Hepatocyte (in vitro differentiated cells): ENCODE measurements around the gene SZRD1.

ENCODE experiments used
- EZH2 ChIP-seq: fragments of 200-600 bp; sonication (generic); IDR thresholded peaks from 2 replicates; pipeline ENCODE4 v1.6.1; 2016; ENCODE audit warnings: antibody characterized with exemption, mild to moderate bottlenecking, borderline replicate concordance
- TF ChIP-seq, protein P1 (sequence below): fragments of 200-600 bp; sonication (generic); IDR thresholded peaks from 2 replicates; pipeline ENCODE4 v1.5.1; 2016; ENCODE audit warnings: antibody characterized with exemption, mild to moderate bottlenecking; ENCODE audit not compliant: poor library complexity

GRCh38 chr1:16375521-16376340 lies 8.7 kb downstream of the SZRD1 start:
- TF ChIP-seq, protein P1, sequence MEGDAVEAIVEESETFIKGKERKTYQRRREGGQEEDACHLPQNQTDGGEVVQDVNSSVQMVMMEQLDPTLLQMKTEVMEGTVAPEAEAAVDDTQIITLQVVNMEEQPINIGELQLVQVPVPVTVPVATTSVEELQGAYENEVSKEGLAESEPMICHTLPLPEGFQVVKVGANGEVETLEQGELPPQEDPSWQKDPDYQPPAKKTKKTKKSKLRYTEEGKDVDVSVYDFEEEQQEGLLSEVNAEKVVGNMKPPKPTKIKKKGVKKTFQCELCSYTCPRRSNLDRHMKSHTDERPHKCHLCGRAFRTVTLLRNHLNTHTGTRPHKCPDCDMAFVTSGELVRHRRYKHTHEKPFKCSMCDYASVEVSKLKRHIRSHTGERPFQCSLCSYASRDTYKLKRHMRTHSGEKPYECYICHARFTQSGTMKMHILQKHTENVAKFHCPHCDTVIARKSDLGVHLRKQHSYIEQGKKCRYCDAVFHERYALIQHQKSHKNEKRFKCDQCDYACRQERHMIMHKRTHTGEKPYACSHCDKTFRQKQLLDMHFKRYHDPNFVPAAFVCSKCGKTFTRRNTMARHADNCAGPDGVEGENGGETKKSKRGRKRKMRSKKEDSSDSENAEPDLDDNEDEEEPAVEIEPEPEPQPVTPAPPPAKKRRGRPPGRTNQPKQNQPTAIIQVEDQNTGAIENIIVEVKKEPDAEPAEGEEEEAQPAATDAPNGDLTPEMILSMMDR: no peak
- no peak for TF ChIP-seq EZH2
